ENCODE data around the gene CPOX.

DNA sequence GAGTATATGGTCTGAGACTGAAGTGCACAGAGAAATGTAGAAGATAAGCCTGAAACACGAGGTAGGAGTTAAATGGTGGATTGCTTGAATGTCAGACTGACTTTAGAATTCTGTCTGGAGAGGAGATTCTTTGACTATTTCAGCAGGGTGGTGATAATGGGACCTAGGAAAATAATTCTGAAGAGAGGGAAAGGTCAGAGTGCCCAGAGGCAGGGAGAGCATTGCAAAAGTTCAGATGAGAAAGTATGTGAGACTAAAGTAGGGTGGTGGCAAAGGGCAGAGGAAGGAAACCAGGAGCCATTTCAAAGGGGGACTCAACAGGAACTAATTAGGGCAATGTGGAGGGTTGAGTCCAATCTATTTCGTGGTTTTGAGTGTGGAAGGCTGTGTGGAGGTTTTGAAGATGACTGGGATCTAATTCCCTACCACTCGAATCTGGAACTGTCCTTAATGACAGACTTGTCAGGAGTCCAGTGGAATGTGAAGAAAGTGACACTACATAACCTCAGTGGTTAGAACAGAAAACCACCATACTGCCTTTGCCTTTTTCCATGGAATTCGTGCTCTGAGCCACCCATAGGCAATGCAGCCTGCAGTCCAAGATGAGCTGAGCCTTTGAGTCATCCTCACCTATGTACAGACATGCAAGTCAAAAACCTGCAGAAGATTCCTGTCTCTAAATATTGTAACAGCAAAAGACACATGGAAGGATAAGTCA, 16.1 kb downstream of the CPOX start:
- TF ChIP-seq, protein P1, sequence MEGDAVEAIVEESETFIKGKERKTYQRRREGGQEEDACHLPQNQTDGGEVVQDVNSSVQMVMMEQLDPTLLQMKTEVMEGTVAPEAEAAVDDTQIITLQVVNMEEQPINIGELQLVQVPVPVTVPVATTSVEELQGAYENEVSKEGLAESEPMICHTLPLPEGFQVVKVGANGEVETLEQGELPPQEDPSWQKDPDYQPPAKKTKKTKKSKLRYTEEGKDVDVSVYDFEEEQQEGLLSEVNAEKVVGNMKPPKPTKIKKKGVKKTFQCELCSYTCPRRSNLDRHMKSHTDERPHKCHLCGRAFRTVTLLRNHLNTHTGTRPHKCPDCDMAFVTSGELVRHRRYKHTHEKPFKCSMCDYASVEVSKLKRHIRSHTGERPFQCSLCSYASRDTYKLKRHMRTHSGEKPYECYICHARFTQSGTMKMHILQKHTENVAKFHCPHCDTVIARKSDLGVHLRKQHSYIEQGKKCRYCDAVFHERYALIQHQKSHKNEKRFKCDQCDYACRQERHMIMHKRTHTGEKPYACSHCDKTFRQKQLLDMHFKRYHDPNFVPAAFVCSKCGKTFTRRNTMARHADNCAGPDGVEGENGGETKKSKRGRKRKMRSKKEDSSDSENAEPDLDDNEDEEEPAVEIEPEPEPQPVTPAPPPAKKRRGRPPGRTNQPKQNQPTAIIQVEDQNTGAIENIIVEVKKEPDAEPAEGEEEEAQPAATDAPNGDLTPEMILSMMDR (IDR thresholded peaks at IDR 0.05; ENCODE audit: low read depth, low read length) = no peak
- no peak for TF ChIP-seq MYC (IDR thresholded peaks at IDR 0.05; ENCODE audit: low read depth, low read length)
